GM23248 (cell line): ENCODE data around the gene TP53RK. TPM values are rescaled to one million over a fixed set of nuclear protein-coding genes. Genes with fewer than 3 reads are reported as not detected.

Experiments
- DNase-seq: peaks from one replicate; pipeline ENCODE4 v3.0.0-alpha.2; 2015
- H2AFZ ChIP-seq: fragments of 200-600 bp; sonication (generic); 2 replicates; pipeline ENCODE4 v1.6.1; 2016; ENCODE audit warnings: antibody characterized with exemption
- H3F3A ChIP-seq: fragments of 200-600 bp; sonication (generic); 2 replicates; pipeline ENCODE4 v1.6.1; 2016; ENCODE audit warnings: mild to moderate bottlenecking, antibody characterized with exemption, mixed run types; ENCODE audit not compliant: insufficient read depth
- H3K27ac ChIP-seq: fragments of 200-600 bp; sonication (generic); 2 replicates; pipeline ENCODE4 v1.5.1; 2016; ENCODE audit warnings: mild to moderate bottlenecking
- H3K27me3 ChIP-seq: fragments of 200-600 bp; sonication (generic); replicated peaks from 2 replicates; pipeline ENCODE4 v1.6.1; 2016; ENCODE audit warnings: mild to moderate bottlenecking; ENCODE audit not compliant: insufficient read depth
- H3K36me3 ChIP-seq: fragments of 200-600 bp; sonication (generic); 2 replicates; pipeline ENCODE4 v1.6.1; 2016; ENCODE audit warnings: low read depth, mild to moderate bottlenecking
- H3K4me1 ChIP-seq: fragments of 200-600 bp; sonication (generic); 2 replicates; pipeline ENCODE4 v1.6.1; 2016; ENCODE audit warnings: mild to moderate bottlenecking; ENCODE audit not compliant: insufficient read depth
- H3K4me2 ChIP-seq: fragments of 200-600 bp; sonication (generic); one replicate; pipeline ENCODE4 v1.6.1; 2016; ENCODE audit warnings: mild to moderate bottlenecking; ENCODE audit not compliant: unreplicated experiment
- H3K4me3 ChIP-seq: fragments of 200-600 bp; sonication (generic); 2 replicates; pipeline ENCODE4 v1.5.1; 2016; ENCODE audit warnings: mild to moderate bottlenecking
- H3K79me2 ChIP-seq: fragments of 200-600 bp; sonication (generic); 2 replicates; pipeline ENCODE4 v1.6.1; 2016; ENCODE audit warnings: mild to moderate bottlenecking; ENCODE audit not compliant: insufficient read depth
- H3K9ac ChIP-seq: fragments of 200-600 bp; sonication (generic); 2 replicates; pipeline ENCODE4 v1.6.1; 2016; ENCODE audit warnings: mild to moderate bottlenecking
- H3K9me2 ChIP-seq: fragments of 200-600 bp; sonication (generic); 2 replicates; pipeline ENCODE4 v1.6.1; 2016; ENCODE audit warnings: mixed run types, mild to moderate bottlenecking, moderate library complexity; ENCODE audit not compliant: insufficient read depth
- H3K9me3 ChIP-seq: fragments of 200-600 bp; sonication (generic); one replicate; pipeline ENCODE4 v1.6.1; 2017; ENCODE audit warnings: low read depth
- H4K20me1 ChIP-seq: fragments of 200-600 bp; sonication (generic); 2 replicates; pipeline ENCODE4 v1.6.0; 2016; ENCODE audit not compliant: insufficient read depth
- EZH2 ChIP-seq: fragments of 200-600 bp; sonication (generic); IDR thresholded peaks from 2 replicates; pipeline ENCODE4 v1.6.1; 2018; ENCODE audit warnings: antibody characterized with exemption, mild to moderate bottlenecking; ENCODE audit not compliant: insufficient read depth, poor library complexity, severe bottlenecking
- EZH2phosphoT487 ChIP-seq: fragments of 200-600 bp; sonication (generic); IDR thresholded peaks from 2 replicates; pipeline ENCODE4 v1.6.1; 2018; ENCODE audit warnings: antibody characterized with exemption, moderate library complexity, mild to moderate bottlenecking, low read depth; ENCODE audit not compliant: insufficient read depth
- WGBS, 2 experiments: methylation state at CpG; one replicate each; pipeline ENCODE4 v1.1.6; 2015 to 2017; ENCODE audit warnings: low lambda C conversion rate in 2 of 2, low coverage in 1 of 2; ENCODE audit errors: missing lambda C conversion rate in 2 of 2; 5-methylcytosine and 5-hydroxymethylcytosine counted together
- in situ Hi-C: fragments of 300-500 bp; cut with MboI; formaldehyde crosslinking; loops from 2 replicates; pipeline ENCODE4 v1.15.0; 2020
- polyA plus RNA-seq: library from polyadenylated mRNA; unstranded; fragments of >200 nt; fragmentation: Nextera tagmentation; extraction: Ambion mirVana; gene quantifications from 2 replicates; pipeline ENCODE4 v1.2.1, GENCODE V29; 2016
- total RNA-seq: library from RNA; depleted of rRNA; stranded (reverse); fragments of >200 nt; shearing (Covaris generic); gene quantifications from 2 replicates; pipeline ENCODE4 v1.2.3, GENCODE V29; 2014; rRNA removed

Gene TP53RK
- total RNA-seq (20.1 and 24.1 TPM in 2 replicates), polyA plus RNA-seq (23.6 and 24.0 TPM in 2 replicates)

- peak; percentile 100 for DNase-seq
- peak within 1 kb of the TSS; percentile 86 for H3K27ac ChIP-seq
- H3K79me2 ChIP-seq = peaks cover 44% of the 10 kb centered on the region
- H3K4me1 ChIP-seq = peaks cover 8% of the 10 kb centered on the region; the same call in 1 of the 2 replicates
- H3K4me2 ChIP-seq = peak within 1 kb of the TSS; percentile 92
- H3K9ac ChIP-seq = peak within 1 kb of the TSS; percentile 93
- WGBS, 2 experiments = 1% methylated on average over 47 to 65 of the region's 71 CpGs
- H2AFZ ChIP-seq = peak within 1 kb of the TSS; percentile 81
- H3K9me2 ChIP-seq = no peaks in the 10 kb centered on the region
- H3K9me3 ChIP-seq = no peaks in the 10 kb centered on the region
- no peaks in the 10 kb centered on the region for H4K20me1 ChIP-seq
- TF ChIP-seq EZH2 (no peak), EZH2phosphoT487 (no peak)
- peaks cover 20% of the 10 kb centered on the region for H3F3A ChIP-seq
- peak within 1 kb of the TSS; percentile 85 for H3K4me3 ChIP-seq
- in situ Hi-C loops = no loop called here
- H3K27me3 ChIP-seq = no peaks in the 10 kb centered on the region
- peaks cover 6% of the 10 kb centered on the region; the same call in 1 of the 2 replicates for H3K36me3 ChIP-seq
Observed at GRCh38 chr20:46689082-46689753, at the start of gene TP53RK. Gene TP53RK, minus strand, starts transcription at chr20:46689444. Its CDS starts 30 bp downstream, at chr20:46689414.

GRCh38 chr20:46735436-46735835 is 46.2 kb upstream of the TP53RK start:
- H4K20me1 ChIP-seq = no peaks in the 10 kb centered on the region
- H3K36me3 ChIP-seq = peaks cover 7% of the 10 kb centered on the region; the same call in 1 of the 2 replicates
- no peaks in the 10 kb centered on the region for H3K9me3 ChIP-seq
- no peak for TF ChIP-seq EZH2
- TF ChIP-seq EZH2phosphoT487 = no peak
- no peak overlapping the region for H3K4me2 ChIP-seq
- H3F3A ChIP-seq = peaks cover 5% of the 10 kb centered on the region
- in situ Hi-C loops = no loop called here
- no peaks in the 10 kb centered on the region for H3K79me2 ChIP-seq
- H3K4me3 ChIP-seq = no peak overlapping the region
- H2AFZ ChIP-seq = no peak overlapping the region
- WGBS, 2 experiments = 96 to 100% methylated on average over 2 of the region's 2 CpGs
- no peak for DNase-seq
- H3K9me2 ChIP-seq = no peaks in the 10 kb centered on the region
- no peaks in the 10 kb centered on the region for H3K4me1 ChIP-seq
- H3K27ac ChIP-seq = no peak overlapping the region
- no peak overlapping the region for H3K9ac ChIP-seq
- no peaks in the 10 kb centered on the region for H3K27me3 ChIP-seq

- no peaks in the 10 kb centered on the region for H3K9me3 ChIP-seq
- H3K4me1 ChIP-seq = no peaks in the 10 kb centered on the region
- in situ Hi-C loops = no loop called here
- no peak overlapping the region for H3K4me3 ChIP-seq
- WGBS, 2 experiments = 99% methylated on average over 4 of the region's 4 CpGs
- no peaks in the 10 kb centered on the region for H3K79me2 ChIP-seq
- no peak overlapping the region for H3K27ac ChIP-seq
- no peak for DNase-seq
- no peaks in the 10 kb centered on the region for H3K9me2 ChIP-seq
- H3K9ac ChIP-seq = no peak overlapping the region
- H3K27me3 ChIP-seq = no peaks in the 10 kb centered on the region
- peaks cover 5% of the 10 kb centered on the region; the same call in 1 of the 2 replicates for H3F3A ChIP-seq
- TF ChIP-seq EZH2 (no peak), EZH2phosphoT487 (no peak)
- H3K4me2 ChIP-seq = no peak overlapping the region
- no peak overlapping the region for H2AFZ ChIP-seq
- peaks cover 10% of the 10 kb centered on the region; the same call in 1 of the 2 replicates for H3K36me3 ChIP-seq
- no peaks in the 10 kb centered on the region for H4K20me1 ChIP-seq
Observed at GRCh38 chr20:46731770-46732169, 42.5 kb upstream of the TP53RK start.

GRCh38 chr20:46725186-46726165 is 36.2 kb upstream of the TP53RK start:
- Histone ChIP-seq H3K9ac (no peak overlapping the region), H3K9me2 (peaks cover 5% of the 10 kb centered on the region; the same call in 1 of the 2 replicates), H2AFZ (no peak overlapping the region), H3K36me3 (peaks cover 12% of the 10 kb centered on the region; the same call in 1 of the 2 replicates), H4K20me1 (no peaks in the 10 kb centered on the region), H3F3A (no peaks in the 10 kb centered on the region), H3K9me3 (no peaks in the 10 kb centered on the region), H3K4me2 (no peak overlapping the region), H3K27ac (no peak overlapping the region), H3K4me3 (no peak overlapping the region), H3K79me2 (peaks cover 14% of the 10 kb centered on the region), H3K27me3 (no peaks in the 10 kb centered on the region), H3K4me1 (no peaks in the 10 kb centered on the region)
- TF ChIP-seq EZH2phosphoT487 (no peak), EZH2 (no peak)
- WGBS, 2 experiments = 92 to 94% methylated on average over 26 to 27 of the region's 27 CpGs
- in situ Hi-C loops = no loop called here
- no peak for DNase-seq
